GM12891 (cell line): Measurements from ENCODE around the gene ARL4D.

Experiments
- POLR2A ChIP-seq: IDR thresholded peaks from 2 replicates; pipeline ENCODE4 v1.6.1; 2011; ENCODE audit warnings: low read depth, low read length, control low read depth
- POLR2AphosphoS5 ChIP-seq: IDR thresholded peaks from 2 replicates; pipeline ENCODE4 v1.6.1; 2011; ENCODE audit warnings: low read depth, low read length, control low read depth
- TAF1 ChIP-seq: IDR thresholded peaks from 2 replicates; pipeline ENCODE4 v1.6.1; 2011; ENCODE audit warnings: low read depth, low read length, control low read depth

DNA sequence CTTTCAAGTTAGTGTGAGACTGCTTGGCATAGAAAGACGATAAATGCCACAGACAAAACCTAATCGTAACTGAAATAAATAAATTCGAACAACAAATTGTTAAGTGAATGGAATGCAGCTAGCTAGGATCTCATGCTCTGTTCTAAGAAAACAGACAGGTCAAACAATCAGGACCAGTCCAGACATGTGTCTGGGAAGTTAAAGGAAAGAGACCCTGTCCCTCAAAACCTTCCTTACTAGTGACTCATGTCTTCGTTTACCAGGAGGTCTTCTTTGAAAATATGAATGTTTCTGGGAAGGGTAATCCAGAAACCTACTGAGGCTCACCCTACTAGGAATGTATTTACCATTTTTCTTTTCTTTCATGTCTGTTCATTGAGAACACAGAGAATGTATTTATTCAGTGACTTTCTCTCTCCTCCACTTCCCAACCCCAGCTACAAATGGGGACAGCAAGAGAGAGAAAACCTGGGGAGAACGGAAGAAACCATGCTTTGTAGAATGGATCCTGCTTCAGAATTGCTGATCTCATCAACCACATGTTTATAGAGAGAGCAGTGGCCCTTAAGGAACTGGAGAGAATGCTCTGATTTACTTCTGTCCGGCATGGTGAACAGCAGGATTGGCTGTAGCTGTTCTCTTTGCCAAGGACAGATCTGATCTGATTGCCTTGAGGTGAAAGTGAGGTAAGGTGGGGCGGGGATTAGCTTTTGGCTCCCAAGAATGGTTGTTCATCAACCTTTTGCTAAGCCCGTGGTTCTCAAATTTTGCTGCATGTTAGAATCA, 45.6 kb downstream of the ARL4D start:
- TF ChIP-seq POLR2A (no peak), TAF1 (no peak), POLR2AphosphoS5 (no peak)
